Activated CD4-positive, alpha-beta T cell treated with anti-CD3 and anti-CD28 coated beads for 36 hours (primary cell): Measurements from ENCODE around the gene MRTO4. TPM values are rescaled to one million over a fixed set of nuclear protein-coding genes. Genes with fewer than 3 reads are reported as not detected.
"Not testable (repeated sequence)": the region's sequence is repeated elsewhere in the genome, so short reads cannot be mapped to it uniquely, and the experiment has no call there.

Experiments used
- ATAC-seq: fragments of 200-7000 bp; cut with Tn5 transposase; one replicate; pipeline ENCODE4 v1.10.0; 2021; ENCODE audit warnings: mild to moderate bottlenecking, moderate library complexity
- CTCF ChIA-PET: fragments of 350-600 bp; sonication (Branson Sonifier 250); formaldehyde crosslinking; loops from one replicate; lab custom pipeline; 2021; ENCODE audit warnings: antibody characterized with exemption; lab: Charles Lee
- POLR2A ChIA-PET: fragments of 350-600 bp; sonication (Branson Sonifier 250); formaldehyde crosslinking; loops from one replicate; lab custom pipeline; 2021; ENCODE audit warnings: antibody characterized with exemption, inconsistent platforms; lab: Charles Lee
- DNase-seq: peaks from one replicate; pipeline ENCODE4 v3.0.0-alpha.2; 2020
- H3K27ac Mint-ChIP-seq: one replicate; pipeline ENCODE4 v1.8.0; 2021; ENCODE audit warnings: mixed read lengths
- H3K27me3 Mint-ChIP-seq: one replicate; pipeline ENCODE4 v1.8.0; 2021; ENCODE audit warnings: mixed read lengths
- H3K36me3 Mint-ChIP-seq: one replicate; pipeline ENCODE4 v1.8.0; 2021; ENCODE audit warnings: low read depth, mixed read lengths
- H3K4me1 Mint-ChIP-seq: one replicate; pipeline ENCODE4 v1.8.0; 2021; ENCODE audit warnings: mixed read lengths
- H3K4me3 Mint-ChIP-seq: one replicate; pipeline ENCODE4 v1.8.0; 2021; ENCODE audit warnings: mild to moderate bottlenecking, moderate library complexity, mixed read lengths
- H3K9me3 Mint-ChIP-seq: one replicate; pipeline ENCODE4 v1.8.0; 2021; ENCODE audit warnings: low read depth, mixed read lengths
- intact Hi-C, 2 experiments: fragments of 100-400 bp; cut with DNase I in 1 of 2; cut with micrococcal nuclease in 1 of 2; formaldehyde crosslinking; loops; one replicate each; pipeline versions ENCODE4 v1.14.2 to v1.15.1; 2022 to 2024; cut with DNase I, micrococcal nuclease
- total RNA-seq, 2 experiments: library from RNA; stranded (reverse); gene quantifications; one replicate each; pipeline ENCODE4 v1.2.3, GENCODE V29; 2021

MRTO4 gene
- total RNA-seq, 2 experiments from 2014 or later: 82.6 to 95.0 TPM

DNA sequence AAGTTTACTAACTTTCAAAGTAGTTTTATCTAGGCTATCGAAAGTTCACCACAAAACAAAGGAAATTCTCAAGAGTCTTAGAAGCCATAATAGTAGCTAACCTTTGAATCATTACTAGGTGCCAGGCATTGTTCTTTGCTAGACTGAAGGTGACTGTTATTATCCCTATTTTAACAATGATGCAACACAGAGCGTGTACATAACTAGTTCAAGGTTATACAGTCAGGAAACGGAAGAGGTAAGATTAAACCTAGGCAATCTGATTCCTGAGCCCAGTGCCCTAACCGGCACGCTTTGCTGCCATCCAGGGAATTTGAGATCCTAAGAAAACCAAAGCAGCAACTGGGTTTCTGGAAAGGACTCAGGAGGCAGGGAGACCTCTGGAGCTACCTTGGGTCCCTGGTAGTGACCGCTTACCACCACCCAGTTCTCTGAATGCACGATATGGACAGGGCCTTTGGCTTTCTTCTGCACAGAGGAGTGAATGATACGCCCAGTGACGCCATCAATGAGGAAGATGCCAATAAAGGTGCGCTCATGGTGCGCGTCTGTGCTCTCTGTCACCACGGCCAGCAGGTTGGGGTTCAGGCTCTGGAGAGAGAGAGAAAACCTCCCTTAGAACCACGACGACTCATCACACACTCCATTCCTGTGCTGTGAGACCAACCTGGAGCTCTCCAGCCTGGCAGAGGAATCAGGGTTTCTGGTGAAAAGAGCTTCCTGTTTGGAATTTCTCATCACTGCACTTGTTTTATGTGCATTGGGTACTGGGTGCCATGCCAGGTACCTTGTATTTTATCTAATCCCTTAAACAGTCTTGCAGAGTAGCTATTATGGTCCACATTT is 28.4 kb upstream of the MRTO4 start:
- Mint-ChIP-seq H3K27ac (no peak overlapping the region), H3K9me3 (no peaks in the 10 kb centered on the region), H3K4me3 (no peak overlapping the region), H3K36me3 (peaks cover 73% of the 10 kb centered on the region), H3K27me3 (no peaks in the 10 kb centered on the region), H3K4me1 (peaks cover 11% of the 10 kb centered on the region)
- ChIA-PET CTCF (interaction anchor here (0.7 to 1.8 kb wide), 4 partner anchors 9 to 44 kb away, joined by 3 to 5 read pairs (median 3); no protein-coding TSS in a partner anchor), POLR2A (no interaction called here)
- ATAC-seq: no peak
- intact Hi-C loops: no loop called here
- DNase-seq: no peak

DNA sequence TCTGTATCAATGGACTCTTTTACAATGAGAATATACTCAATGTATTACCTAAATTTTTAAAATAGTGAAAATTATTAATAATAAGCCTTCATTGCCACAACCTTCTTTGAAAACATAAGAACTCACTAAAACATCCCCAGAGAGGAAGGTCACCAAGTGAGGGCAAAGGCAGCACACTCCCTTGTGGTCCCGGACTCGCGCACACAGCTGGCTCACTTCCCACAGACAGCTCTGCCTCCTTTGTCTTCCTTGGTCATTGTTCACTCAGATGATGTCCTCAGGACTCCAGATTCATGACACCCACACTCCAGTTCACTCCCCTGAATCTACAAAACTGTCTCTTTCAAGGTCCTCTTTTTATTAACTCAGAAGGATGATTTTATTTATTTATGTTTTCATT is 22.4 kb upstream of the MRTO4 start:
- ChIA-PET POLR2A (interaction anchor here (0.7 kb wide), 1 partner anchor 594 kb away, joined by 3 read pairs; no protein-coding TSS in a partner anchor), CTCF (interaction anchor here (1.3 kb wide), 1 partner anchor 11 kb away, joined by 6 read pairs; no protein-coding TSS in a partner anchor)
- Mint-ChIP-seq H3K27me3 (no peaks in the 10 kb centered on the region), H3K27ac (no peak overlapping the region), H3K4me1 (no peaks in the 10 kb centered on the region), H3K4me3 (no peak overlapping the region), H3K9me3 (no peaks in the 10 kb centered on the region), H3K36me3 (peaks cover 57% of the 10 kb centered on the region)
- ATAC-seq (no peak), DNase-seq (no peak)
- intact Hi-C loops: no loop called here

DNA sequence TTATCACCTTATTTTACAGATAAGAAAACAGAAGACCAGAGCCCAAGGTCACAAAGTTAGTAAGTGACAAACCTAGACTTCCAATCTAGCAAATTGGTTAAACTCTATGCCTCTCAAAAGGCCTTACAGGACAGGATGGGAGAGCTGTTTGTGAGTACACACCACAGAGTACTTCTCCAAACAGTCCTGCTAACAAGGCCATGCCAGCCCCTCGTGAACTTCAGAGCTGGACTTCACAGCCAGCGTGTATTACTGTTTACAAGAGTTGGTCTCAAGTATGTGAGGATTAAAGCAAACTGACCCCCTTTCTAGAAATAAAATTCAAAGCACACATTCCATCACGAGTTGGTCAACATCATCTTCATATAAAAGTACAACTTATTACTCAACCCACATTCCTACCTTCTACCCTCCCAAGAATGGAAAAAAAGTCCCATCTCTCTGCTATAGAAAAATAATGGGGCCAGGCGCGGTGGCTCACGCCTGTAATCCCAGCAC is 21.7 kb upstream of the MRTO4 start:
- POLR2A ChIA-PET: interaction anchor here (0.7 kb wide), 1 partner anchor 595 kb away, joined by 3 read pairs; no protein-coding TSS in a partner anchor
- DNase-seq: no peak
- ATAC-seq: no peak
- Mint-ChIP-seq H3K4me3 (no peak overlapping the region), H3K9me3 (no peaks in the 10 kb centered on the region), H3K27ac (no peak overlapping the region), H3K36me3 (peaks cover 53% of the 10 kb centered on the region), H3K27me3 (no peaks in the 10 kb centered on the region), H3K4me1 (no peaks in the 10 kb centered on the region)
- CTCF ChIA-PET: interaction anchor here (1.3 kb wide), 1 partner anchor 11 kb away, joined by 6 read pairs; no protein-coding TSS in a partner anchor
- intact Hi-C loops: loop anchor here in 1 of 2 experiments (5.0 kb wide), 1 partner anchor 63 kb away; no protein-coding TSS in a partner anchor

DNA sequence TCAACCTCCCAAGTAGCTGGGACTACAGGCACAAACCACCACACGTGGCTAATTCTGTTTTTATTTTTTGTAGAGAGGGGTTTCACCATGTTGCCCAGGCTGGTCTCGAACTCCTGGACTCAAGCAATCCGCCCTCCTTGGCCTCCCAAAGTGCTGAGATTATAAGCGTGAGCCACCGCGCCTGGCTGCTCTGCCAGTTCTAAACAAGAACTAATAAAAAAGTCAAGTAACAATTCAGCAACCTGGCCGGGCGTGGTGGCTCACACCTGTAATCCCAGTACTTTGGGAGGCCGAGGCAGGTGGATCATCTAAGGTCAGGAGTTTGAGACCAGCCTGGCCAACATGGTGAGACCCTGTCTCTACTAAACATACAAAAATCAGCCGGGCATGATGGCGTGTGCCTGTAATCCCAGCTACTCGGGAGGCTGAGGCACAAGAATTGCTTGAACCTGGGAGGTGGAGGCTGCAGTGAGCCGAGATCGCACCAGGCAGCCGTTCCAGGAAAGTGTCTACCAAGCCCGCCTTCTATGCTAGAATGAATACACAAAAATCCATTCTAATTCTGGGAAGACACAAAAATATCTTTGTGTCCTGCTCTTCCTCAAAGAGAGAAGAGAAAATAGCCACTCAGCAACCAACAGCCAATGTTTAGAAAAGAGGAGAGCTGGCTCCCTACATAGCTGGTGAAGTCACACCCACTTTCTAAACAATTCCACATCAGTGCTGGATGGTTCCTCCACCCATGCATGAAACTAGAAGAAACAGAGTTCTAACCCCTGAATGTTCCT is 19.7 kb upstream of the MRTO4 start:
- H3K36me3 Mint-ChIP-seq: peaks cover 52% of the 10 kb centered on the region
- DNase-seq, H3K4me1 Mint-ChIP-seq, POLR2A ChIA-PET, ATAC-seq, H3K9me3 Mint-ChIP-seq, H3K4me3 Mint-ChIP-seq, H3K27ac Mint-ChIP-seq, H3K27me3 Mint-ChIP-seq: not testable (repeated sequence)
- intact Hi-C loops: loop anchor here in 1 of 2 experiments (5.0 kb wide), 1 partner anchor 65 kb away; no protein-coding TSS in a partner anchor
- CTCF ChIA-PET: interaction anchor here (0.6 to 2.2 kb wide), 6 partner anchors 9 to 147 kb away, joined by 3 to 5 read pairs (median 4); no protein-coding TSS in a partner anchor

DNA sequence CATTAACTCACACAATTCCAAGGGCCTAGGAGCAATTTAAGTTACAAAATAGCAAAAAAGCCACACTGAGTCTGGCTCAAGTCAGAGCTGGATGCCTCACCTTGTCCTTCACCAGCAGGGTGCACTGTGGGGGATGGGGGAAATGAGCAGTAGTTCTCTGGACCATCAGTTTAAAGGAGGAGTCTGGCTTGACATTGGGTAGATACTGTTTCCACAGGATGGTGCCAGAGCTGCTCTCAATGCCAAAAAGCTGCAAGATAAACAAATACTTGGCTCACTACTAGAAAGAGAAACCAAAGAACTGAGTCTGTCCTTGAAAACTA is 19.1 kb upstream of the MRTO4 start:
- CTCF ChIA-PET: interaction anchor here (0.6 to 2.2 kb wide), 6 partner anchors 9 to 148 kb away, joined by 3 to 5 read pairs (median 4); no protein-coding TSS in a partner anchor
- no peaks in the 10 kb centered on the region for H3K9me3 Mint-ChIP-seq
- H3K27ac Mint-ChIP-seq: no peak overlapping the region
- H3K4me3 Mint-ChIP-seq: no peak overlapping the region
- intact Hi-C loops: loop anchor here in 1 of 2 experiments (5.0 kb wide), 1 partner anchor 65 kb away; no protein-coding TSS in a partner anchor
- H3K27me3 Mint-ChIP-seq: no peaks in the 10 kb centered on the region
- POLR2A ChIA-PET: no interaction called here
- peaks cover 53% of the 10 kb centered on the region for H3K36me3 Mint-ChIP-seq
- no peak for ATAC-seq
- no peaks in the 10 kb centered on the region for H3K4me1 Mint-ChIP-seq
- DNase-seq: peak; percentile 19

DNA sequence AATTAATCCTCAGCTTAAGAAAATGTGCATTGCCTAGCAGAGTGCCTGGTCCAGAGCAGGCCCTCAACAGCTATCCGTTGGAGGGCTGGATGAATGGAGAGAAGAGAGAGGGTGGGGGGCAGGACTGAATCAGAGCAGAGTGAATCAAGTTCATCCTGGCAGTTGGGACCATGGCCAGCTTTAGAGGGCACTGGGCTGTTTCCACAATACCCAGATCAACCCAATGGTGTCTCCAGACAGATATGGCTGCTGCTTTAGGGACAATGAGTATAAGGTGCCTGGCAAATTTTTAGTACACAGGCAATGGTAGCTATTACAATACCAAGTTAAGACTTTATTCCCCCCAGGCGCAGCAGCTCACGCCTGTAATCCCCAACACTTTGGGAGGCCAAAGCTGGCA is 17.4 kb upstream of the MRTO4 start:
- DNase-seq (no peak), ATAC-seq (no peak)
- Mint-ChIP-seq H3K4me1 (no peaks in the 10 kb centered on the region), H3K27ac (no peak overlapping the region), H3K9me3 (no peaks in the 10 kb centered on the region), H3K36me3 (peaks cover 57% of the 10 kb centered on the region), H3K4me3 (no peak overlapping the region), H3K27me3 (no peaks in the 10 kb centered on the region)
- ChIA-PET CTCF (interaction anchor here (0.6 to 1.7 kb wide), 4 partner anchors 10 to 38 kb away, joined by 3 to 9 read pairs (median 4); no protein-coding TSS in a partner anchor), POLR2A (interaction anchor here (1.0 kb wide), 1 partner anchor 22 kb away, joined by 3 read pairs; no protein-coding TSS in a partner anchor)
- intact Hi-C loops: loop anchor here in 1 of 2 experiments (5.0 kb wide), 1 partner anchor 67 kb away; no protein-coding TSS in a partner anchor

DNA sequence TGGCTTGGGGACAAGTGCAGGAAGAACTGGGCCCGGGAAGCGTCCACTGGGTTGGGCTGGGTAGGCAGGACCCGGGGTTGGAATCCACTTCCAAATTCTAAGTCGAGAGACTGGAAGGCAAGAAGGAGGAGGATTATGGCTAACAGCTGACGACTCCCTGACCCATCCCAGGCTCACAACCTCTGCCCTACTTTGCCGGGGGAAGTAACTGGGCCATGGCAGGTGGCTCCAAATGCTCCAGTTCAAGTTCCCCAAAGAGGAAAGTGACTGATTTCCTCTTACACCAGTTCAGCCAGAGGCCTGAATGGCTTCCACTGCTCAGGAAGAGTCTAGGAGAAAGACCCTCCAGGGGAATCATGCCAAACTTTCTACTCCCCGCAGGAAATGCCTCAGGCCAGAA is 11.7 kb upstream of the MRTO4 start:
- intact Hi-C loops: loop anchor here (5.0 kb wide), 2 partner anchors 58 to 93 kb away; no protein-coding TSS in a partner anchor
- Mint-ChIP-seq H3K27me3 (no peaks in the 10 kb centered on the region), H3K27ac (no peak overlapping the region), H3K36me3 (peaks cover 62% of the 10 kb centered on the region), H3K9me3 (no peaks in the 10 kb centered on the region), H3K4me1 (no peaks in the 10 kb centered on the region), H3K4me3 (no peak overlapping the region)
- DNase-seq (no peak), ATAC-seq (no peak)
- CTCF ChIA-PET: interaction anchor here (0.6 to 2.1 kb wide), 9 partner anchors 9 to 1506 kb away, joined by 3 to 15 read pairs (median 6); no protein-coding TSS in a partner anchor
- POLR2A ChIA-PET: no interaction called here

DNA sequence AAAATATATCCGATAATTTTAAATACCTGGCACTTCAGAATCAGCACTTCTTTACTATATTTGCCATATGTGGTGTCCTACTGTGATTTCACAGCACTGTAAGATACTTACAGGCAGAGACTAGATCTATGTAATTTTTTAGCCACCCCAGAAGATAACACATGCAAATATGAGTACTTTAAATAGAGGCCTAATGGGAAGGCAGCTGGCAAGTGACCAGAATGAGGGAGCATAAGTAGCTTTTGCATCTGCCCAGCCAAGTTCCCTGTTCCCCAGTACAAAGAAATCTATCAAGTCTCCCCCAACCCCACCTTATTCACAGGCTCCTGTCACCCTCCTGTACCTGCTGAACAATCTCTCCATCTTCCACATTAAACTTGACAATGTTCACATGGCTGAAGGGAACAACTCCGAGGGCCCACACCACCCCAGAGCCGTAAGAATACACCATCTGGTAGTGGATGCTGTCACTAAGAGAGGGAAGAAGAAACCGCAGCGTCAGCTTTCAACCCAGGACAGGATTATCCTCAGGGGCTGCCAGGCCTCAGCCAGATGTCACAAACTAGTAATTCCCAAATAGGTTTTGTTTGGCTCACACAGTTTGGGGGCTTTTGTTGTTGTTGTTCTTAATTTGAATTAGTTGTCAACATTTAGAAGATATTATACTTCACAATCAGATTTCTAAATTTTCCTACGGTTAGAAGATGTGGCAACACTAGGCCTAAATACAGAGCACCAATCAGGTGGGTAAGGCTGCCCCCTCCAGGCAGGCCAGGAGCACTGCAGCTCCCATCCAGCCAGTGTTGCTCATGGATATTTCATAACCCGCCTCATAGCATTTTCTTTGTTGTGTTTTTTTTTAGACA is 10.7 kb upstream of the MRTO4 start:
- Mint-ChIP-seq H3K4me3 (no peak overlapping the region), H3K27me3 (no peaks in the 10 kb centered on the region), H3K36me3 (peaks cover 58% of the 10 kb centered on the region), H3K9me3 (no peaks in the 10 kb centered on the region), H3K4me1 (no peaks in the 10 kb centered on the region), H3K27ac (peak overlapping the region; percentile 78)
- intact Hi-C loops: loop anchor here (1.0 to 5.0 kb wide), 3 partner anchors 59 to 357 kb away; no protein-coding TSS in a partner anchor
- DNase-seq (peak; percentile 87), ATAC-seq (peak; percentile 97)
- ChIA-PET CTCF (interaction anchor here (0.7 to 2.1 kb wide), 22 partner anchors 8 to 357 kb away, joined by 3 to 15 read pairs (median 4); no protein-coding TSS in a partner anchor), POLR2A (interaction anchor here (0.6 to 0.7 kb wide), 3 partner anchors 10 to 342 kb away, joined by 3 to 7 read pairs (median 6); no protein-coding TSS in a partner anchor)

DNA sequence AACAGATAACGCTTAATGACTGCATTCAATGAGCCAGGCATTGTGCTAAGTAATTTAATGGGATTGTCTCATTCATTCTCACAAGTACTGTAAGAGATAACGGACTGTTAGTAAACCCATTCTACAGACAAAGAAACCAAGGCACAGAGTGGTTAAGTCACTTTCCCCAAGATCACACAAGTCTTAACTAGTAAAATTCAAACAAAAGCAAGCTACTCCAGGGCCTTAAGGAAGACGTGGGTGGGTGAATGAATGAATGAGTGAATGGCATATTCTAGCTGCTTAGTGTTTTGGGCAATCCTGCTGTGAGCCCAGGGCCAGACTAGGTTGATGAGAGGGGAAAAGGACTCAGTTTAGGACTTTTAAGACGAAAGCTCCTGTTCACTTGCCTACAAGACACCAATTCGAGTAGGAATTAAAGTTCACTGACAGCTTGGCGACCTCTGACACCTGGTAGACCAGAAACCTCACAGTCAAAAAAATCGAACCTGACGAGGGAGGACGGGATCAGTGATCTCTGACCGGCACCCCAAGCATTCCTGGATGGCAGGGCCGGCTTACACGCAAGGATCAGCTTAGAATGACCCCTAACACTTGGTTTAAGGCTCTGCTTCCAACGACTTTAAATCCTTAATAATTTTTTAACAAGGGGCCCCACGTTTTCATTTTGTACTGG is 838 bp upstream of the MRTO4 start:
- ChIA-PET CTCF (interaction anchor here (0.8 to 1.3 kb wide), 5 partner anchors 9 to 348 kb away, joined by 3 to 4 read pairs (median 3); partner anchors contain the start of gene ALDH4A1), POLR2A (interaction anchor here (0.7 to 1.7 kb wide), 5 partner anchors 10 to 367 kb away, joined by 4 to 12 read pairs (median 5); a partner anchor contains a TSS)
- H3K27me3 Mint-ChIP-seq: no peaks in the 10 kb centered on the region
- peaks cover 28% of the 10 kb centered on the region for H3K36me3 Mint-ChIP-seq
- H3K27ac Mint-ChIP-seq: peak overlapping the region; percentile 96
- no peaks in the 10 kb centered on the region for H3K9me3 Mint-ChIP-seq
- peaks cover 39% of the 10 kb centered on the region for H3K4me1 Mint-ChIP-seq
- intact Hi-C loops: loop anchor here (1.0 to 10.0 kb wide), 13 partner anchors 40 to 409 kb away; partner anchors contain the start of genes AKR7A2 (in 2 of the 2), SLC66A1 (in 2 of the 2), ALDH4A1 (in 1 of the 2) and CAPZB (in 1 of the 2)
- DNase-seq: peak; percentile 26
- peak overlapping the region; percentile 99 for H3K4me3 Mint-ChIP-seq
- ATAC-seq: no peak
